Hematopoietic multipotent progenitor cell treated with erythropoietin and hydrocortisone succinate and interleukin-3 and kit ligand, for 8 days (in vitro differentiated cells): ENCODE data around the gene ST14.

Experiments
- DNase-seq: peaks from one replicate; pipeline ENCODE4 v3.0.0-alpha.2; 2015

ST14 gene

GRCh38 chr11:130159657-130160497 lies at the start of gene ST14:
ST14 (plus strand) TSS chr11:130159782; CDS start chr11:130159980, 198 bp downstream.
- no peak for DNase-seq

DNA sequence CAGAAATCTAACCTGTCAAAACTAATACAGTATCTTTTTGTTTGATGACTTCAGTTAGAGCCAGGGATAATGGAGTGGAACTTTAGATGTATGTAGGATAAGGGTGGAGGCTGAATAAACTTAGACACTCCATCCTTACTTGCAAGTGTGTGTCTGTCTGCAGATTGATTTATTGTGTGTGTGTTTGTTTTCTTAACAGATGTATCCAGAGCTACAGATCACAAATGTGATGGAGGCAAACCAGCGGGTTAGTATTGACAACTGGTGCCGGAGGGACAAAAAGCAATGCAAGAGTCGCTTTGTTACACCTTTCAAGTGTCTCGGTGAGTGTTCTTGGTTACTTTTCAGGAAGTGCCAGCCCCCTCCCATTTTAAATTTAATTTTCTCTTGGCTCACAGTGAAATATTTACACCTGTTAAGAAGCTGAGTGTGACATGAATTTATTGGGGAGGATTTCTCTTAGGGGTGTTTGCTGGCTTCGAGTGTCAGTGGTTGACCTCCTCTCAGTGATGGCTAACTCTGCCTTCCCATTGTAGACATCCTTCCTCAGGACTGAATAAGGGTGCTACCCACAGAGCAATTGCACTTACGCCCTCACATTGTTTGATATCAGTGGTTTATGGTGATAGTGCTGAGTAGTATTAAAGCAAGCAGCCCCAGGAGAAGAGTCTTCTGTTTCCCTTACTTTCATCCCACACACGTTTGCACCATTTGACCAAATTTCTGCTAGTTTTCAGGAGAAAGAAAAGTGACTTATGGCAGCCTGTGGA lies 49.1 kb upstream of the ST14 start:
- no peak for DNase-seq

GRCh38 chr11:130112071-130112830 lies 47.3 kb upstream of the ST14 start:
- no peak for DNase-seq

DNA sequence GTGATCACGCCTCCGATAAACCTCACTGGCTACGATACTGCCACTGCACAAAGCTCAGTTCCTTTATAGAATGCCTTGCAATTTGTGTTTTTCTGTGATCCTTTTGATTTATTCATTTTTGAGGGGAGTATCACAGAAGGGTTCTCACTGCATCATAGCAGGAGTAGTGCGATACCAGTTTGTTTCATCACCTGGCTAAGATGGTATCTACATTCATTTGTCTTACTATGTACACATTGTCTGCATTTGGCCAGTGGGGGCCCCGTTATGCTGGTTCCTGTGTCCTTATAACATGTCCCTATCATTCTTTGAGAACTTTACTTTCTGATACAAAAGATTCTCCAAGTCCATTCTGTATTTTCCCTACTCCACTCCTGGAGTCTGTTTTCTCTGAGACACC lies 45.3 kb upstream of the ST14 start:
- no peak for DNase-seq

DNA sequence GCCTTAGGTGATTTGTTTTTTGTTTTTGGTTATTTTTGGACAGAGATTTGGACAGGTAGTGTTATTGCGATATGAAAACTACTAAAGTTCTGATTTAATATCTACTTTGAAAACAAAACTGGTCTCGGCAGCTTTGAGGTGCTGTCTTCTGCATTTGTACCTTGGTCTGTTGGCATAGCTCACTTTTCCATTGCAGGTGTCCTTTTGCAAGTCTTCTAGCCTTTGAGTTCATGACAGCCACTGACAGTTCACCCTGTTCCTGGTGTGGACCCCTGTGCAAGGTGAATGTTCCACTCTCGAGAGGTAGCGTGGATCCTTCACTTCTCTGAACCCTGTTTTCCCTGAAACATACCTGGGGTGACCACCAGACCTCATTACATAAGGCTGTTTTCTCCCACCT lies 44.9 kb upstream of the ST14 start:
- no peak for DNase-seq

- peak; percentile 12 for DNase-seq
Measured at GRCh38 chr11:130115218-130115617, 44.4 kb upstream of the ST14 start.

DNA sequence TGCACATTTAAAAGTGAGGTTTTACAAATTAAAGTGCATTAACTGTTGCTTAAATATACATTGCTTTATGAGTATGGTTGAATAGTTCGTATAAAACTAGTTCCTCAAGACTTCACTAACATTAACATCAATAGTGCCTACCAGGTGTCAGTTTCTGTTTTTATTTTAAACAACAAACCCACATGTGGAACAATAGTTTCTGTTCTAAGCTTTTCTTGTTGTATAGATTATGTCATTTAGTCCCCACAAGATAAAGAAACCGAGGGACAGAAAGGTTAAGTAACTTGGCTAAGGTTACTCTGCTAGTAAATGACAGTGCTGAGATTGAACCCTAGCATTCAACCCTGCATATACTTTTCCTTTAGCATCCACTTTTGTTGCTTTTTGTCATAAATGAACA lies 41.4 kb upstream of the ST14 start:
- DNase-seq, result no peak

DNA sequence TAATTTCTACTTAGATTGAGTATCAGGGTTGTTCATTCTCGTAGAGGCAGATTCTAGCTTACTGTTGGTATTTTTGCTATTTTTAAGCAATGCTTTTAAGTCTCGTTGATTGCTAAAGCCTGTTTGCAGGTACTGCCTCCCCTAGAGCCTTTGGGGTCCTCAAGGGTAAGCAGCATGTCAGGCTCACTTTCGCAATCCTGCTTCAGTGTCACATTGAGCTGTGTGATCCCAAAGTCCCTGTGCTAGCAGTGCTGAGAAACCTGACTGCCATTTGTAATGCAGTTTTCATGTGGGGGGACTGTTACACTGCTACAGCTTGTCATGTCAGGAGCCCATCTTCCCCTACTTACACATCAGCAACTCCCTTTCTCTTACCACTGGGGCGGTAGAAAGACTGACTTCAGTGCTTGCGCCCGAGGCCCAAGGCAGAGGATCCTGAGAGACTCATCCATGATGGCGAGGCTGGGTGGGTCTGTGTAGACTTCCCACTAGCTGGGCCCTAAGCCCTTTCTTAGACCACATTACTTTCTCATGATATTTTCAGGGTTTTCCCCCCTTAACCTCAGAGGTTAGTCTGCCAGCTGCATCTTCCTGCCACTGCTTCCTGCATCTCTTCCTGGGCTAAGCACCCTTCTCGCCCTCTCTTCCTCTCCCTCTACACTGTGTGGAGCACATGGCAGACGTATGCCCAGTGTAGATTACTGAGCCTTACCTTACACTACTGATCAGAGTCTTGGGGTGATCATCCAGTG lies 40.8 kb upstream of the ST14 start:
- no peak for DNase-seq

DNA sequence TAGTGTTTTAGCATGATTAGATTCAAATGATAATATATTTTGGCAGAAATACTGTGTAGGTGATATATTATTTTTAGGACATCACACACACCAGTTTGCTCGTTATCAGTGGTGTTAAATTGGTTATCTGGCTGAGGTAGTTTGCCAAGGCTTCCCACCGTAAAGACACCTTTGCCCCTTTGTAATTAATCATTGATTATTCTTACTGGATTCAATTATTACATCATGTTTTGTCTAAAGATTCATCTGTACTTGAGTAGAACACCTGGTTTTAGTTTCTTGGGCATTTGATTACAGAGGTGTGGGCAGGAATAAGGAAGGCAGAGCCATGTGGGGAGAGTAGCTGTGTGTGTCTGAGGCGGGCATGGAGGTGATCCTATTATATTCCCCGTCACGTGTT lies 39.5 kb upstream of the ST14 start:
- no peak for DNase-seq

- no peak for DNase-seq
Measured at GRCh38 chr11:130121445-130121978, 38.1 kb upstream of the ST14 start.

DNA sequence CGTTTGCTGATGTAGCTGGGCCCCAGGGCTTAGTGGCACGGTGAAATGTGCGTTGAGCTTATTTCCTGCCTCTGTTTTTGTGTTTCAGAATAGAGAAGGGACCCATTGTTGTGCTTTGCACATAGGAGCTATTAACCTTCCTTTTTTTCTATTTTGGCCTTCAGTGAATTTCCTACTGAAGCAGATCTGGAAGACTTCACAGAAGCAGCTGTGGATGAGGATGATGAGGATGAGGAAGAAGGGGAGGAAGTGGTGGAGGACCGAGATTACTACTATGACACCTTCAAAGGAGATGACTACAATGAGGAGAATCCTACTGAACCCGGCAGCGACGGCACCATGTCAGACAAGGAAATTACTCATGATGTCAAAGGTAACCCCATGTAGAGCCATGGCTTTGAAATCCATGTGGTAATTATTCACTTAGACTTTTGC lies 37.4 kb upstream of the ST14 start:
- DNase-seq, result no peak

- no peak for DNase-seq
Measured at GRCh38 chr11:130123414-130124040, 36.1 kb upstream of the ST14 start.

DNA sequence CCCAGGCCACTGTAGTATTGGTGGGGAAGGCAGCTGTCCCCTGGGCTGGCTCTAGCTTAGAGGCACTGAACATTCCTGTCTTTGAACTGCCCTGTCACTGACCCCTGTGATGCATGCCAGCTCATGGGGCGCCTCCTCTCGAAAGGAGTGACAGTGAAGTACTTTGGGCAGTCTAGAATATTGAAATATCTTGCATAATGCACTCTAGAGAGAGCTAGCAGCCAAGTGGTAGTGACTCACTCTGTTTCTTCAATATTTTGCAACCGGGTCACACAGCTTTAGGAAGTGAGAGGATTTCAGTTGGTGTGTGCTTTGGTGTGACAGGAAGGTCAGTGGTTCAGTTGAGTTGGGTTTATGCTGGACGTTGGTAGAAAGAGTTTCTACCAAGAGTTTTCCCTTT lies 35.5 kb upstream of the ST14 start:
- DNase-seq, result peak; percentile 33

DNA sequence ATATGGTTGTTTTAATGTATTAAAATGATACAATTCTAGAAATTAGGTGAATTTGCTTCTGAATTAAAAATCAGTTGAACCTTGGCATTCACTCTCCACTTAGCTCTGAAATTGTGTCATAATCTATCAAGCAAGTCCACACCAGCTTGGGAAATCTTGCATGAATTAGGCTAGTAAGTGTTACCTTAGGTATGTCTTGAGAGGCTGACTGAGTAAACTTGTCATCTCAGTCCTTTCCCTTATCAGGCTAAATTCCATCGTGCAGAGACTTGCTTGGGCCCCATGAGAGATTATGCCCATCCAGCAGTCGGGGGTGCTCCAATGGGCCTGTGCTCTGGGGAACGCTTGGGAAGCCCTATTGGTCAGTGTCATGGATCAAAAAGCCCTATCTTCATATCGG lies 33.9 kb upstream of the ST14 start:
- no peak for DNase-seq

- DNase-seq, result no peak
Measured at GRCh38 chr11:130126516-130126915, 33.1 kb upstream of the ST14 start.

GRCh38 chr11:130127509-130127908 lies 32.1 kb upstream of the ST14 start:
- no peak for DNase-seq

- no peak for DNase-seq
Measured at GRCh38 chr11:130128626-130129025, 31.0 kb upstream of the ST14 start.

- DNase-seq, result no peak
Measured at GRCh38 chr11:130129922-130130321, 29.7 kb upstream of the ST14 start.

DNA sequence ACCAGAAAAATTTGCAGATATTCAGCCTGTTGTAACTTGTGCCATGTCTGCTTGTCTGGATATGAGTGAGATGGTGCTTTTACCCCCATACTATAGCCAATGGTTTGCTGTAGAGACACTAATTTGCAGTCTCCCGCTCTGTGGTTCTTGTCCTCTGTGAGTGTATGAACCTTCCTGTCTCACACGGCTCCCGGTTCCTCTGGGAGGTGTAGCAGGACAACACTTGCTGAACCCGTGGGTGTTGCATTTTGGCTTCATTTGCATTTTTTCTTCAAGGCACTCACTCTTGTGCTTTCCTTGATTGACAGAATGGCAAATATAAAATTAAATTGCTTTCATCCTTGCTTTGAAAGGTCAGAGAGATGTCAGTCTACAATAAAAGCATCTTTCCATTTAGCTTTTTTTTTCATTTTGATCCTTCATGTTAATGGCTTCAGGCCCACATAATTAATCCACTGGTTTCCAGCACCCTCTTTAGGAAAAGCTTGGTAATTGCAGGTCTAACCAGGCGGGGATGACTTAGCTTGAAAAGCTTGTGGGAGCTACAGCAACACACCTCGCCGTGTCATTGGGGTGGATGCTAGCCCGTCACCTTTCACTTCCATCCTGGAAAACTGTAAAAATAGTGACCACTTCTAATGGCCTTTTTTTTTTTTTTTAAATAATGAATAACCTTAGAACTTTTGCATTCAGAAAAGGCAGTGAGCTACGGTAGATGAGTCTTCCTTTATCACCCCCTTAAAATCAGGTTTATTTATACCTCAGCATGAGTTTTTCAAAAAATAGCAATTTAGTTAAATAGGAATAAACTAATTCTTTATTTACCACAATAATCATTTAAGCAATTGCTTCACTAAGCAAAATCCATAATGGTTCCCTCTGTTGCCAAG lies 27.4 kb upstream of the ST14 start:
- DNase-seq, result peak; percentile 86

GRCh38 chr11:130133716-130134115 lies 25.9 kb upstream of the ST14 start:
- no peak for DNase-seq

DNA sequence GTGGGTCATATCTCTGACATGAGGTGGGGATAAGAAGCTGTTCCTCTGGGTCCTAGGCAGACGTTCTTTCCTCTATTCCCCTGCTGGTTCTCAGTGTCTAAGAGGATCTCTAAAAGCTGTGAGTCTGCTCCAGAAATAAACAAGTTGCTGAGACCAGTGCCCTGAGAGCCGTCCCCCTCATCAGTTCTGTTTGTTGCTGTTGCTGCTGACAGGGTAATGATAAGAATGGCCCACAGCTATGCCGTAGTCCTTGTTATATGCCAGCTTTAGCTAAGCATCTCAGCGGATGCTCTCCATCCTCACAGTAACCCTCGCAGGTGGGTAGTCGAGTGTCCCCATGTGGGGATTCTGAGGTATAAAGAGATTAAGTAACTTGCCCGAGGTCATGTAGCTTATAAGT lies 23.5 kb upstream of the ST14 start:
- no peak for DNase-seq
